Measurements from ENCODE around the gene ARPC1A.
"Not testable (repeated sequence)": the region's sequence is repeated elsewhere in the genome, so short reads cannot be mapped to it uniquely, and the experiment has no call there.

ARPC1A gene

GRCh38 chr7:99325592-99326407 is at the start of gene ARPC1A:
Gene ARPC1A, plus strand, starts transcription at chr7:99325898. Its CDS starts 7,456 bp downstream, at chr7:99333354.
- peak; percentile 98 for DNase-seq (ENCODE audit: low spot score)

GRCh38 chr7:99278180-99278579 is 47.5 kb upstream of the ARPC1A start:
- no peak for DNase-seq (ENCODE audit: low spot score)

GRCh38 chr7:99284165-99284564 is 41.5 kb upstream of the ARPC1A start:
- not testable (repeated sequence) for DNase-seq (ENCODE audit: low spot score)

GRCh38 chr7:99287779-99288534 is 37.7 kb upstream of the ARPC1A start:
- DNase-seq (ENCODE audit: low spot score): no peak

- DNase-seq (ENCODE audit: low spot score): no peak
Measured at GRCh38 chr7:99289185-99289584, 36.5 kb upstream of the ARPC1A start.

- DNase-seq (ENCODE audit: low spot score): not testable (repeated sequence)
Measured at GRCh38 chr7:99290148-99290547, 35.5 kb upstream of the ARPC1A start.

GRCh38 chr7:99290980-99291607 is 34.6 kb upstream of the ARPC1A start:
- no peak for DNase-seq (ENCODE audit: low spot score)

GRCh38 chr7:99292127-99292526 is 33.6 kb upstream of the ARPC1A start:
- no peak for DNase-seq (ENCODE audit: low spot score)

- no peak for DNase-seq (ENCODE audit: low spot score)
Measured at GRCh38 chr7:99293167-99293566, 32.5 kb upstream of the ARPC1A start.

- DNase-seq (ENCODE audit: low spot score): no peak
Measured at GRCh38 chr7:99293650-99294049, 32.0 kb upstream of the ARPC1A start.

- DNase-seq (ENCODE audit: low spot score): no peak
Measured at GRCh38 chr7:99296471-99296870, 29.2 kb upstream of the ARPC1A start.

- no peak for DNase-seq (ENCODE audit: low spot score)
Measured at GRCh38 chr7:99301496-99301895, 24.2 kb upstream of the ARPC1A start.

GRCh38 chr7:99305473-99306260 is 20.0 kb upstream of the ARPC1A start:
- DNase-seq (ENCODE audit: low spot score): no peak

GRCh38 chr7:99308461-99309074 is 17.1 kb upstream of the ARPC1A start:
- DNase-seq (ENCODE audit: low spot score): no peak

- DNase-seq (ENCODE audit: low spot score): no peak
Measured at GRCh38 chr7:99309111-99309510, 16.6 kb upstream of the ARPC1A start.

- no peak for DNase-seq (ENCODE audit: low spot score)
Measured at GRCh38 chr7:99310004-99310403, 15.7 kb upstream of the ARPC1A start.

GRCh38 chr7:99311702-99312101 is 14.0 kb upstream of the ARPC1A start:
- DNase-seq (ENCODE audit: low spot score): no peak

- peak; percentile 81 for DNase-seq (ENCODE audit: low spot score)
Measured at GRCh38 chr7:99312316-99313203, 13.1 kb upstream of the ARPC1A start.

- DNase-seq (ENCODE audit: low spot score): no peak
Measured at GRCh38 chr7:99313204-99313573, 12.5 kb upstream of the ARPC1A start.

- no peak for DNase-seq (ENCODE audit: low spot score)
Measured at GRCh38 chr7:99314504-99314903, 11.2 kb upstream of the ARPC1A start.

GRCh38 chr7:99320371-99320770 is 5.3 kb upstream of the ARPC1A start:
- no peak for DNase-seq (ENCODE audit: low spot score)

All from iPS-NIHi11 (cell line).